Measurements from ENCODE around the gene CMSS1. TPM values are rescaled to one million over a fixed set of nuclear protein-coding genes. Genes with fewer than 3 reads are reported as not detected.

The CMSS1 gene
- total and polyA plus RNA-seq, 12 donors, result 16.2 to 75.6 (median 33.0) TPM

DNA sequence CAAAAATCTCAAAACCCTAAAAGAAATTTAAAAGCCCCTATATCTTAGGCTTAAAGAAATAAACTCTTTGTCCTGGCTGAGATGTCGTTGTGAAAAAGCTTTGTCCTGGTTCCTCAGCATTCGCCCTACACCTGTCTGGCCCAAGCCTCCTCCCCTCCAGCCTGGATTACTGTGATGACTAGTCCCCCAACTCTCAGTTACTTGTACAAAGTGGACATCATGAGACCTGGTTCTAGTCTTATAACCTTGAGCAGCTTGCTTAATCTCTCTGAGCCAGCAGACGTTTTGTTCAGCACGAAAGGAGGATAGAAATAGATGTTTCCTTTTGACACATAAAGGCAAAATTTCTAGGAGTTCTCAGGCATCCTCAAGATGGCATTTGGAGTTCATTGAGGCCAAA, 245.0 kb downstream of the CMSS1 start:
- Histone ChIP-seq H3K4me3 (no peak overlapping the region), H3K9me3 (replicated peaks in 1 of 3) (no peaks in the 10 kb centered on the region), H3K27ac (no peak overlapping the region), H3K4me1 (replicated peaks in 1 of 2) (peaks cover 0 to 15% of the 10 kb centered on the region in 2 donors), H3K27me3 (no peaks in the 10 kb centered on the region), H3K36me3 (replicated peaks in 1 of 2) (no peaks in the 10 kb centered on the region)
- TF ChIP-seq, protein P1, sequence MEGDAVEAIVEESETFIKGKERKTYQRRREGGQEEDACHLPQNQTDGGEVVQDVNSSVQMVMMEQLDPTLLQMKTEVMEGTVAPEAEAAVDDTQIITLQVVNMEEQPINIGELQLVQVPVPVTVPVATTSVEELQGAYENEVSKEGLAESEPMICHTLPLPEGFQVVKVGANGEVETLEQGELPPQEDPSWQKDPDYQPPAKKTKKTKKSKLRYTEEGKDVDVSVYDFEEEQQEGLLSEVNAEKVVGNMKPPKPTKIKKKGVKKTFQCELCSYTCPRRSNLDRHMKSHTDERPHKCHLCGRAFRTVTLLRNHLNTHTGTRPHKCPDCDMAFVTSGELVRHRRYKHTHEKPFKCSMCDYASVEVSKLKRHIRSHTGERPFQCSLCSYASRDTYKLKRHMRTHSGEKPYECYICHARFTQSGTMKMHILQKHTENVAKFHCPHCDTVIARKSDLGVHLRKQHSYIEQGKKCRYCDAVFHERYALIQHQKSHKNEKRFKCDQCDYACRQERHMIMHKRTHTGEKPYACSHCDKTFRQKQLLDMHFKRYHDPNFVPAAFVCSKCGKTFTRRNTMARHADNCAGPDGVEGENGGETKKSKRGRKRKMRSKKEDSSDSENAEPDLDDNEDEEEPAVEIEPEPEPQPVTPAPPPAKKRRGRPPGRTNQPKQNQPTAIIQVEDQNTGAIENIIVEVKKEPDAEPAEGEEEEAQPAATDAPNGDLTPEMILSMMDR (IDR thresholded peaks at IDR 0.05), result no peak
- TF ChIP-seq POLR2A (IDR thresholded peaks at IDR 0.05), result no peak
- intact Hi-C loops (cut with DNase I), result loop anchor here (10.0 kb wide), 1 partner anchor 218 kb away; no protein-coding TSS in a partner anchor
- no peak for DNase-seq
- WGBS, 4 donors, result 62 to 70% (median 65%) methylated on average over 4 of the region's 4 CpGs

DNA sequence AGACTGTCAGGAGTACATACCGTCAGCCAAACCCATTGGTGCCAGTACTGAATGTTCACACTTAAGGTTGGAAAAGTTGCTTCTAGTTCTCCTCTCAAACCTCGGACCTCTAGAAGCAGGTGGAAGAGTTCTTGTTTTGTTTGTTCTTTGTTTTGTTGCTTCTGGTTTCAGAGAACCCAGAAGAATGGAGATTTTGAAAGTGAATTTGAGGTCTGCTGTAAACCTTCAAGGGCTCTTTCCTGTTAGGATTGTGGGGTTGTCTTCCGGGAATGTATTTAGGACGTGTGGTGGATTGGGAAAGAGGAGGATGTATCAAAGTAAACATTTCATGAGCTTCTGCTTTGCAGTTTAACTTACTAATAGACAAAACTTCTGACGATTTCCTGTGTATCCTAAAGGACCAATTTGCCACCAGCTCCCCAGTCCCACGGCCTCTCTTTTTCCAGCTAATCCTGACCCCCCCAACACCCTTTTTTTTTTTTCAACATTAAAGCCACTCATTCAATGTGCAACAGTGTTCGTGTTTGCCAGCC, 246.3 kb downstream of the CMSS1 start:
- no peaks in the 10 kb centered on the region for H3K9me3 ChIP-seq (replicated peaks in 1 of 3)
- no peak overlapping the region for H3K27ac ChIP-seq
- H3K27me3 ChIP-seq, result no peaks in the 10 kb centered on the region
- intact Hi-C loops (cut with DNase I), result loop anchor here (10.0 kb wide), 1 partner anchor 219 kb away; no protein-coding TSS in a partner anchor
- peaks cover 0 to 17% of the 10 kb centered on the region in 2 donors for H3K4me1 ChIP-seq (replicated peaks in 1 of 2)
- H3K4me3 ChIP-seq, result no peak overlapping the region
- no peaks in the 10 kb centered on the region for H3K36me3 ChIP-seq (replicated peaks in 1 of 2)
- WGBS, 4 donors, result 74 to 81% (median 77%) methylated on average over 7 of the region's 7 CpGs
- no peak for TF ChIP-seq POLR2A (IDR thresholded peaks at IDR 0.05)
- TF ChIP-seq, protein P1 (IDR thresholded peaks at IDR 0.05), result no peak
- no peak for DNase-seq

DNA sequence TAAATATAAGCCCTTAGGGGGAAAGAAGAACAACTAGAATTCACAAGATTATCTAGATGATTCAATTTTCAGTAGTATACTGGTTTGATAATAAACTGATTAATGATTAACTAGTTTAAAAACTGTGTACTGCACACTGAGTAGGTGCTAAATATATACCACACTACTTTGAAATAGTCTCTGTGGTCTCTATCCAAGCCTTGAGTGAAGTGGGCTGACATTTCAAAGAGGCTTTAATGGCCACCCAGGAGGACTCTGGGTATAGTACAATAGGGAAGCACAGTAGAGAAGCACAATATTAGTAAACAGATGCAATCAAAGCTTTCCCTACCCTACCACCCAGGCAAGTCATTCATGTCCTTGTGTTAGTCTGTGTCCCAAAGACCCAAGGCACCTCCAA, 249.9 kb downstream of the CMSS1 start:
- intact Hi-C loops (cut with DNase I), result loop anchor here (5.0 to 10.0 kb wide), 2 partner anchors 185 to 223 kb away; no protein-coding TSS in a partner anchor
- Histone ChIP-seq H3K27me3 (no peaks in the 10 kb centered on the region), H3K9me3 (replicated peaks in 1 of 3) (no peaks in the 10 kb centered on the region), H3K4me3 (no peak overlapping the region), H3K36me3 (replicated peaks in 1 of 2) (no peaks in the 10 kb centered on the region), H3K27ac (no peak overlapping the region), H3K4me1 (replicated peaks in 1 of 2) (peaks cover 0 to 13% of the 10 kb centered on the region in 2 donors)
- DNase-seq, result no peak
- no peak for TF ChIP-seq POLR2A (IDR thresholded peaks at IDR 0.05)
- TF ChIP-seq, protein P1 (IDR thresholded peaks at IDR 0.05), result no peak

DNA sequence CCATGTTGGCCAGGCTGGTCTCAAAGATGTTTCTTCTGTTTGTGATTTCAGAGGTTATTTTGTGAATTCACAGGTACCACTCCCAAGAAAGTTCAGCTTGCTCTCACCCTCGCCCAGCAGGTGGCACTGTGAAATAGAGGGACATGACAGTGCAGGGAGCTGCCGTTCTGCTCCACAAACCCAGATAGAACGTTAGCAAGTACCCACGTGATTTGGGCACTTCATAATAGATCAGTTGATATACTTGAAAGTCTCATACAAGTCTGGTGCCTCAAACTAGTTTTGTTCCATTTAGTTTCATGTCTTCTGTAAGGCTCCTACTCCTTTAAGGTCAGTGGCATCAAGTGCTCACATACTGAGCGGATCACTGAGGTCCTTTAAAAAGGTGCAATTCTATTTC, 251.2 kb downstream of the CMSS1 start:
- H3K4me1 ChIP-seq (replicated peaks in 1 of 2), result peaks cover 0 to 14% of the 10 kb centered on the region in 2 donors
- 10 to 20% (median 17%) methylated on average over 5 of the region's 5 CpGs for WGBS, 4 donors
- no peaks in the 10 kb centered on the region for H3K27me3 ChIP-seq
- no peak overlapping the region for H3K4me3 ChIP-seq
- H3K9me3 ChIP-seq (replicated peaks in 1 of 3), result no peaks in the 10 kb centered on the region
- TF ChIP-seq, protein P1 (IDR thresholded peaks at IDR 0.05), result peak; percentile 55 to 86 (median 76)
- no peak for TF ChIP-seq POLR2A (IDR thresholded peaks at IDR 0.05)
- intact Hi-C loops (cut with DNase I), result loop anchor here (5.0 to 10.0 kb wide), 2 partner anchors 183 to 224 kb away; no protein-coding TSS in a partner anchor
- H3K36me3 ChIP-seq (replicated peaks in 1 of 2), result no peaks in the 10 kb centered on the region
- DNase-seq, result peak; percentile 79 to 95 (median 82)
- no peak overlapping the region for H3K27ac ChIP-seq

All from adrenal gland (tissue), 12 donors.